Esophagus muscularis mucosa (tissue), 4 donors: ENCODE measurements around the gene CAMKV. TPM values are rescaled to one million over a fixed set of nuclear protein-coding genes. Genes with fewer than 3 reads are reported as not detected.
A peak's percentile ranks its signal among the peaks of the same experiment; 100 is the strongest.
"Not testable (repeated sequence)": the region's sequence is repeated elsewhere in the genome, so short reads cannot be mapped to it uniquely, and the experiment has no call there.

Source experiments
- DNase-seq: peaks from one replicate; pipeline ENCODE4 v3.0.0-alpha.2; 2017; ENCODE audit errors: extremely low spot score
- H3K27ac ChIP-seq, 4 donors: fragments of 200-600 bp; sonication (generic); replicated peaks in 1 of 4; 1 replicate in 3 of 4; 2 replicates in 1 of 4; pipeline ENCODE4 v1.5.1; 2016 to 2019; ENCODE audit warnings: mild to moderate bottlenecking in 1 of 4
- H3K27me3 ChIP-seq, 4 donors: fragments of 200-600 bp; sonication (generic); one replicate each; pipeline versions ENCODE4 v1.5.1 to v1.6.0; 2016 to 2019
- H3K36me3 ChIP-seq, 4 donors: fragments of 200-600 bp; sonication (generic); one replicate each; pipeline ENCODE4 v1.5.1; 2016 to 2019
- H3K4me1 ChIP-seq, 4 donors: fragments of 200-600 bp; sonication (generic); one replicate each; pipeline ENCODE4 v1.5.1; 2016 to 2019
- H3K4me3 ChIP-seq, 4 donors: fragments of 200-600 bp; sonication (generic); 1 replicate in 2 of 4; 2 replicates in 2 of 4; pipeline ENCODE4 v1.5.1; 2016 to 2019; ENCODE audit warnings: mild to moderate bottlenecking in 4 of 4, moderate library complexity in 1 of 4
- H3K9me3 ChIP-seq, 4 donors: fragments of 200-600 bp; sonication (generic); 1 replicate in 3 of 4; 2 replicates in 1 of 4; pipeline ENCODE4 v1.5.1; 2016 to 2019
- CTCF ChIP-seq, 3 experiments: fragments of 200-600 bp in 2 of 3; fragments of 450-650 bp in 1 of 3; sonication (generic) in 2 of 3; IDR thresholded peaks; one replicate each; pipeline ENCODE4 v1.5.1; 2017 to 2019; ENCODE audit warnings: antibody characterized with exemption in 3 of 3, mild to moderate bottlenecking in 2 of 3, moderate library complexity in 1 of 3
- EP300 ChIP-seq: sonication (generic); formaldehyde crosslinking; IDR thresholded peaks from one replicate; pipeline ENCODE4 v1.6.1; 2017; ENCODE audit warnings: antibody characterized with exemption
- POLR2A ChIP-seq: fragments of 450-650 bp; IDR thresholded peaks from one replicate; pipeline ENCODE4 v1.6.1; 2017; ENCODE audit warnings: antibody characterized with exemption, moderate library complexity, mild to moderate bottlenecking, low read depth
- POLR2AphosphoS5 ChIP-seq, 2 donors: sonication (generic); formaldehyde crosslinking; IDR thresholded peaks; one replicate each; pipeline ENCODE4 v1.6.1; 2017; ENCODE audit warnings: antibody characterized with exemption in 2 of 2
- WGBS: methylation state at CpG from one replicate; pipeline ENCODE4 v1.1.5; 2018; 5-methylcytosine and 5-hydroxymethylcytosine counted together
- intact Hi-C: fragments of 100-400 bp; cut with DNase I; formaldehyde crosslinking; loops from one replicate; pipeline ENCODE4 v1.15.1; 2023
- total RNA-seq, 4 donors: library from RNA; depleted of rRNA; stranded (reverse); fragments of >200 nt; gene quantifications; one replicate each; pipeline versions ENCODE4 v1.1.0 to v1.2.1, GENCODE V29; 2016

The CAMKV gene
- total RNA-seq: under 1 TPM in 1 of 4 donors, not detected in 3; 0.13 TPM

- Histone ChIP-seq H3K9me3 (no peaks in the 10 kb centered on the region), H3K27me3 (peaks cover 0 to 56% (median 20%) of the 10 kb centered on the region in 4 donors), H3K4me3 (peak within 1 kb of the TSS; percentile 49 to 57 (median 50)), H3K4me1 (peaks cover 10 to 16% (median 15%) of the 10 kb centered on the region in 4 donors), H3K27ac (no peak within 1 kb of the TSS), H3K36me3 (no peaks in the 10 kb centered on the region)
- WGBS: 4% methylated on average over 10 of the region's 59 CpGs
- TF ChIP-seq POLR2A (no peak), CTCF (IDR thresholded peaks at IDR 0.05) (no peak), EP300 (no peak), POLR2AphosphoS5 (IDR thresholded peaks at IDR 0.05) (no peak)
- DNase-seq: no peak
- intact Hi-C loops: no loop called here
Measured at GRCh38 chr3:49869525-49870126, at the start of gene CAMKV. TSS of gene CAMKV (minus strand) at chr3:49869906. CDS start at chr3:49862388, 7,518 bp downstream.

GRCh38 chr3:49917806-49918590 is 48.3 kb upstream of the CAMKV start:
- intact Hi-C loops, H3K9me3 ChIP-seq: not testable (repeated sequence)
- 92% methylated on average over 19 of the region's 19 CpGs for WGBS

GRCh38 chr3:49916686-49917085 is 47.0 kb upstream of the CAMKV start:
- H3K27me3 ChIP-seq: no peaks in the 10 kb centered on the region
- 95% methylated on average over 5 of the region's 5 CpGs for WGBS
- no peaks in the 10 kb centered on the region for H3K9me3 ChIP-seq
- TF ChIP-seq CTCF (IDR thresholded peaks at IDR 0.05) (no peak), POLR2AphosphoS5 (IDR thresholded peaks at IDR 0.05) (no peak), EP300 (no peak), POLR2A (no peak)
- no peak overlapping the region for H3K4me3 ChIP-seq
- intact Hi-C loops: no loop called here
- no peak for DNase-seq
- no peak overlapping the region for H3K27ac ChIP-seq
- H3K36me3 ChIP-seq: peaks cover 0 to 22% (median 20%) of the 10 kb centered on the region in 4 donors
- no peaks in the 10 kb centered on the region for H3K4me1 ChIP-seq

More at GRCh38 chr3:49917806-49918590, 48.3 kb upstream of the CAMKV start:
- not testable (repeated sequence) for H3K4me1 ChIP-seq, H3K27ac ChIP-seq, H3K27me3 ChIP-seq, H3K4me3 ChIP-seq, H3K36me3 ChIP-seq, DNase-seq

DNA sequence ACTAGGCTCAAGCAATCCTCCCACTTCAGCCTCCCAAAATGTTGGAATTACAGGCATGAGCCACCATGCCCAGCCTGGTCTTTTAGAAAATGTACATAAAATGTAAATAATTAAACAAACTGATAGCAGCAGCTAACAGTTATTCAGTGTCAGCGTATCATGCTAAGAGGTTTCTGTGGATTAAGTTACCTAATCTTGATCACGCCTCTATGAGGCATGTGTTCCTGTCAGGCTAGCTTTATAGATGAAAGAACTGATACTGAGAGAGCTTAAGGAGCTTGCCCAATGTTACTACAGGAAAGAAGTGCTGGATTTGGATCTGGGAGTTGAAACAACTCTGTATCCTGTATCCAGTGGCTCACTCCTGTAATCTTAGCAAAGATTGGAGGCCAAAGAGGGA is 45.2 kb upstream of the CAMKV start:
- Histone ChIP-seq H3K36me3 (peaks cover 6 to 39% (median 38%) of the 10 kb centered on the region in 4 donors), H3K27ac (no peak overlapping the region), H3K27me3 (no peaks in the 10 kb centered on the region), H3K4me1 (no peaks in the 10 kb centered on the region), H3K4me3 (no peak overlapping the region), H3K9me3 (no peaks in the 10 kb centered on the region)
- intact Hi-C loops: no loop called here
- WGBS: 92% methylated on average over 2 of the region's 2 CpGs
- TF ChIP-seq POLR2AphosphoS5 (IDR thresholded peaks at IDR 0.05) (no peak), EP300 (no peak), CTCF (IDR thresholded peaks at IDR 0.05) (no peak), POLR2A (no peak)
- DNase-seq: no peak

DNA sequence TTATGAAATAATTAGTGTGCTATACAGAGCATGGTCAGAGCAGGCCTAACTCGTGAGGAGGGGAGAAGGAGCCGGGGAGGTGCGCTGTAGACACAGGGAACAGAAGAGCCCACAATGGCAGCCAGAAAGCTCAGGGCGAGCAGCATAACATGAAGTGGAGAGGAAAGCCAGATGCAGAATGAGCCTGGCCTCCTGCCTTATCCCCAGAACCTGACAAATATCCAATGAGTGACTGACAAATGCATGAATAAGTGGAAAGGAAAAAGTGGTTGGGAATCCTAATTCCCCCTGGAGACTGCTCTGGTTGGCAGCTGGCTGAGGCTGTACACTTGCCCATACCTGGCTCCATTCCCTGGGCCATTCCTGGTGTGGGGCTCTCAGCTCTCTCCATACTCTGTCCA is 43.2 kb upstream of the CAMKV start:
- intact Hi-C loops: no loop called here
- no peaks in the 10 kb centered on the region for H3K9me3 ChIP-seq

More for the DNA sequence above, 43.2 kb upstream of the CAMKV start:
- TF ChIP-seq EP300 (no peak), CTCF (IDR thresholded peaks at IDR 0.05) (no peak), POLR2AphosphoS5 (IDR thresholded peaks at IDR 0.05) (no peak), POLR2A (no peak)
- H3K27me3 ChIP-seq: no peaks in the 10 kb centered on the region
- no peak overlapping the region for H3K27ac ChIP-seq
- no peak overlapping the region for H3K4me3 ChIP-seq
- H3K36me3 ChIP-seq: peaks cover 6 to 48% (median 48%) of the 10 kb centered on the region in 4 donors
- no peaks in the 10 kb centered on the region for H3K4me1 ChIP-seq
- no peak for DNase-seq
- WGBS: 87% methylated on average over 4 of the region's 4 CpGs
